Neural cell (in vitro differentiated cells): Measurements from ENCODE around the gene KIF18B. TPM values are rescaled to one million over a fixed set of nuclear protein-coding genes. Genes with fewer than 3 reads are reported as not detected.

ENCODE experiments used
- H2AFZ ChIP-seq: fragments of 200-600, 300-800 bp; sonication (generic), shearing (Covaris generic); 2 replicates; pipeline ENCODE4 v1.6.0; 2014; ENCODE audit warnings: low read depth, mild to moderate bottlenecking, antibody characterized with exemption, low read length, moderate library complexity
- H3F3A ChIP-seq: fragments of 200-600 bp; shearing (Covaris generic); 2 replicates; pipeline ENCODE4 v1.6.1; 2016; ENCODE audit warnings: mild to moderate bottlenecking, moderate library complexity, mixed read lengths, antibody characterized with exemption, low read length; ENCODE audit not compliant: insufficient read depth, poor library complexity, severe bottlenecking
- H3K27ac ChIP-seq: fragments of 200-600, 300-800 bp; sonication (generic), shearing (Covaris generic); 2 replicates; pipeline ENCODE4 v1.5.1; 2014; ENCODE audit warnings: mild to moderate bottlenecking, low read length, moderate library complexity
- H3K27me3 ChIP-seq: fragments of 300-800, 200-600 bp; sonication (generic), shearing (Covaris generic); 2 replicates; pipeline ENCODE4 v1.6.0; 2014; ENCODE audit warnings: mild to moderate bottlenecking, low read depth, low read length, moderate library complexity; ENCODE audit not compliant: insufficient read depth
- H3K36me3 ChIP-seq: fragments of 300-800, 200-600 bp; sonication (generic), shearing (Covaris generic); 2 replicates; pipeline ENCODE4 v1.5.1; 2014; ENCODE audit warnings: mild to moderate bottlenecking, antibody characterized with exemption, low read length, moderate library complexity; ENCODE audit not compliant: insufficient read depth
- H3K4me2 ChIP-seq: fragments of 300-800, 200-600 bp; sonication (generic), shearing (Covaris generic); 2 replicates; pipeline ENCODE4 v1.6.0; 2014; ENCODE audit warnings: mild to moderate bottlenecking, low read length
- H3K4me3 ChIP-seq: fragments of 300-800, 200-600 bp; sonication (generic), shearing (Covaris generic); 2 replicates; pipeline ENCODE4 v1.5.1; 2014; ENCODE audit warnings: mild to moderate bottlenecking, low read length, moderate library complexity
- H3K79me2 ChIP-seq: fragments of 200-600 bp; shearing (Covaris generic); replicated peaks from 2 replicates; pipeline ENCODE4 v1.6.0; 2014; ENCODE audit warnings: mild to moderate bottlenecking, low read length, moderate library complexity; ENCODE audit not compliant: insufficient read depth
- H3K9ac ChIP-seq: fragments of 300-800, 200-600 bp; sonication (generic), shearing (Covaris generic); 2 replicates; pipeline ENCODE4 v1.6.1; 2016; ENCODE audit warnings: mild to moderate bottlenecking, low read length, mixed read lengths
- H3K9me2 ChIP-seq: fragments of 200-600 bp; shearing (Covaris generic); 2 replicates; pipeline ENCODE4 v1.6.1; 2016; ENCODE audit warnings: mild to moderate bottlenecking, low read length, mixed read lengths; ENCODE audit not compliant: insufficient read depth
- H3K9me3 ChIP-seq: fragments of 200-600, 300-800 bp; sonication (generic), shearing (Covaris generic); 2 replicates; pipeline ENCODE4 v1.6.1; 2016; ENCODE audit warnings: mild to moderate bottlenecking, mixed run types, low read length, moderate library complexity, mixed read lengths
- H4K20me1 ChIP-seq: fragments of 200-600 bp; shearing (Covaris generic); 2 replicates; pipeline ENCODE4 v1.6.1; 2016; ENCODE audit warnings: mild to moderate bottlenecking, mixed run types; ENCODE audit not compliant: insufficient read depth
- CTCF ChIP-seq: fragments of 450-650 bp; IDR thresholded peaks from 2 replicates; pipeline ENCODE4 v1.5.1; 2014; ENCODE audit warnings: antibody characterized with exemption, mild to moderate bottlenecking, moderate library complexity; ENCODE audit not compliant: poor library complexity, severe bottlenecking
- EP300 ChIP-seq: fragments of 450-650 bp; conservative IDR thresholded peaks from 2 replicates; pipeline ENCODE4 v1.6.1; 2014; ENCODE audit warnings: antibody characterized with exemption, mild to moderate bottlenecking, moderate library complexity; ENCODE audit not compliant: poor library complexity, severe bottlenecking
- EZH2 ChIP-seq: fragments of 200-600, 300-800 bp; shearing (Covaris generic), sonication (generic); IDR thresholded peaks from 2 replicates; pipeline ENCODE4 v1.6.1; 2014; ENCODE audit warnings: antibody characterized with exemption, low read length, borderline replicate concordance, mild to moderate bottlenecking; ENCODE audit not compliant: insufficient read depth, poor library complexity, severe bottlenecking
- MXI1 ChIP-seq: fragments of 450-650 bp; conservative IDR thresholded peaks from 2 replicates; pipeline ENCODE4 v1.6.1; 2014; ENCODE audit warnings: antibody characterized with exemption, mild to moderate bottlenecking; ENCODE audit not compliant: poor library complexity, severe bottlenecking
- POLR2AphosphoS5 ChIP-seq: IDR thresholded peaks from 2 replicates; pipeline ENCODE4 v1.6.1; 2012
- RAD21 ChIP-seq: fragments of 450-650 bp; conservative IDR thresholded peaks from 2 replicates; pipeline ENCODE4 v1.6.1; 2014; ENCODE audit warnings: antibody characterized with exemption, mild to moderate bottlenecking, moderate library complexity
- REST ChIP-seq: IDR thresholded peaks from 2 replicates; pipeline ENCODE4 v1.6.1; 2012; ENCODE audit warnings: borderline replicate concordance
- SMC3 ChIP-seq: fragments of 450-650 bp; conservative IDR thresholded peaks from 2 replicates; pipeline ENCODE4 v1.6.1; 2014; ENCODE audit warnings: antibody characterized with exemption, mild to moderate bottlenecking, moderate library complexity; ENCODE audit not compliant: poor library complexity
- TAF1 ChIP-seq: IDR thresholded peaks from 2 replicates; pipeline ENCODE4 v1.6.1; 2012; ENCODE audit warnings: low read depth
- polyA plus RNA-seq: library from polyadenylated mRNA; depleted of rRNA; stranded (reverse); fragments of >200 nt; gene quantifications from 2 replicates; pipeline ENCODE4 v1.2.3, GENCODE V29; 2014

Gene KIF18B
- polyA plus RNA-seq, 1 donor from 2014 or later, result 0.10 TPM

- Histone ChIP-seq H3K9ac (no peak within 1 kb of the TSS), H3F3A (no peaks in the 10 kb centered on the region), H3K27ac (no peak within 1 kb of the TSS), H3K9me2 (no peaks in the 10 kb centered on the region), H2AFZ (no peak within 1 kb of the TSS), H3K9me3 (no peaks in the 10 kb centered on the region), H3K27me3 (peaks cover 67% of the 10 kb centered on the region), H3K4me2 (no peak within 1 kb of the TSS), H3K4me3 (peak within 1 kb of the TSS; percentile 60), H3K36me3 (no peaks in the 10 kb centered on the region), H3K79me2 (no peaks in the 10 kb centered on the region), H4K20me1 (no peaks in the 10 kb centered on the region)
- TF ChIP-seq TAF1, result no peak
- TF ChIP-seq CTCF, result peak; percentile 47
- peak; percentile 15 for TF ChIP-seq SMC3
- TF ChIP-seq EP300, result no peak
- TF ChIP-seq RAD21, result no peak
- TF ChIP-seq POLR2AphosphoS5, result no peak
- no peak for TF ChIP-seq REST
- TF ChIP-seq EZH2, result no peak
- TF ChIP-seq MXI1, result no peak
Observed at GRCh38 chr17:44968225-44969143, 20.9 kb upstream of the KIF18B start, which contains the start of gene C1QL1. TSS of gene C1QL1 (minus strand) at chr17:44968303. CDS start at chr17:44968048, 255 bp downstream.

- H3K9me3 ChIP-seq, result no peaks in the 10 kb centered on the region
- no peaks in the 10 kb centered on the region for H4K20me1 ChIP-seq
- peaks cover 67% of the 10 kb centered on the region for H3K27me3 ChIP-seq
- no peak overlapping the region for H2AFZ ChIP-seq
- no peak overlapping the region for H3K4me2 ChIP-seq
- H3K9ac ChIP-seq, result no peak overlapping the region
- H3K4me3 ChIP-seq, result no peak overlapping the region
- H3K36me3 ChIP-seq, result no peaks in the 10 kb centered on the region
- no peaks in the 10 kb centered on the region for H3K79me2 ChIP-seq
- TF ChIP-seq TAF1, result no peak
- no peak for TF ChIP-seq SMC3
- no peak for TF ChIP-seq EP300
- no peak for TF ChIP-seq CTCF
- no peak for TF ChIP-seq POLR2AphosphoS5
- no peak for TF ChIP-seq REST
- TF ChIP-seq EZH2, result no peak
- TF ChIP-seq MXI1, result no peak
- no peak for TF ChIP-seq RAD21
- no peaks in the 10 kb centered on the region for H3K9me2 ChIP-seq
- H3F3A ChIP-seq, result no peaks in the 10 kb centered on the region
- H3K27ac ChIP-seq, result no peak overlapping the region
Observed at GRCh38 chr17:44967907-44968224, 20.3 kb upstream of the KIF18B start.
